ENCODE results near the gene TCF25. TPM values are rescaled to one million over a fixed set of nuclear protein-coding genes. Genes with fewer than 3 reads are reported as not detected.
"Not testable (repeated sequence)": the region's sequence is repeated elsewhere in the genome, so short reads cannot be mapped to it uniquely, and the experiment has no call there.

The TCF25 gene
- total RNA-seq, 1 donor from 2014 or later: 323 TPM

DNA sequence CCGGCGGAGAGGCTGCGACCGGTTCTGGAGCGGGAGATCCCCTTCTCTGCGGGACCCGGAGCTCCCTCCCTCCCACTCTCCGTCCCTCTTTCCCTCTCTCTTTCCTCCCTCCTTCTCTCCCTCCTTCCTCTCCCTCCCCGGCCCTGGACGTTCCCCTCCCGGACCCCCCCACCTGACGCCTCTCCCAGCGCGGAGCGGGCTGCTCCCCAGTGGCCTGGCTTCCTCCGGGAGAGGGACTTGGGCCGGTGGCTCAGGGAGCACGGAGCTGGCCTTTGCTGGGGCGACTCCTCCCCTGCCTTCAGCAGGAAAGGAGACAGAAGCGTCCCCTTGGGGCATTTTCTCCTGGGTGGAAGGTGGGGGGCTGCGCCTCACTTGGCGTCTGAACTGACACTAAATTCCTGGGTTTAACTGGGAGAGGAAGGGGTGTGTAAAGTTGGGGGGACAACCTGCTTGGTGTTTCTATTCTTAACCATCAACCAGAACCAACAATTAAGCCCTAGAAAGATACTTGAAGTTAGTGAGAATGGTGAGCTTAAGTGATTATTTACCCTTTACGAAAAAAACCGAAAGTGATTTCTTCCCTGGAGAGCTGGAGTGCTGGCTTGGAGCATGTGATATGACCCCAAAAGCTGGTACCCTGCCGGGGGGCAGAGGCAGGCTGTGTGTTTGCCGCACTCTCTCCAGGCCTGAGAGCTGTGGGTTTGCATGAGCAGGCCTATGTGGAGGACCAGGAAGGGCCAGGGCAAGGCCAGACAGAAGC lies 44.3 kb upstream of the TCF25 start:
- peaks cover 3% of the 10 kb centered on the region for H3K27me3 Mint-ChIP-seq (ENCODE audit: low read depth)
- peak overlapping the region; percentile 64 for H3K4me3 Mint-ChIP-seq
- TF ChIP-seq, protein P1, sequence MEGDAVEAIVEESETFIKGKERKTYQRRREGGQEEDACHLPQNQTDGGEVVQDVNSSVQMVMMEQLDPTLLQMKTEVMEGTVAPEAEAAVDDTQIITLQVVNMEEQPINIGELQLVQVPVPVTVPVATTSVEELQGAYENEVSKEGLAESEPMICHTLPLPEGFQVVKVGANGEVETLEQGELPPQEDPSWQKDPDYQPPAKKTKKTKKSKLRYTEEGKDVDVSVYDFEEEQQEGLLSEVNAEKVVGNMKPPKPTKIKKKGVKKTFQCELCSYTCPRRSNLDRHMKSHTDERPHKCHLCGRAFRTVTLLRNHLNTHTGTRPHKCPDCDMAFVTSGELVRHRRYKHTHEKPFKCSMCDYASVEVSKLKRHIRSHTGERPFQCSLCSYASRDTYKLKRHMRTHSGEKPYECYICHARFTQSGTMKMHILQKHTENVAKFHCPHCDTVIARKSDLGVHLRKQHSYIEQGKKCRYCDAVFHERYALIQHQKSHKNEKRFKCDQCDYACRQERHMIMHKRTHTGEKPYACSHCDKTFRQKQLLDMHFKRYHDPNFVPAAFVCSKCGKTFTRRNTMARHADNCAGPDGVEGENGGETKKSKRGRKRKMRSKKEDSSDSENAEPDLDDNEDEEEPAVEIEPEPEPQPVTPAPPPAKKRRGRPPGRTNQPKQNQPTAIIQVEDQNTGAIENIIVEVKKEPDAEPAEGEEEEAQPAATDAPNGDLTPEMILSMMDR (IDR thresholded peaks at IDR 0.05; ENCODE audit: unreplicated experiment): no peak
- no peaks in the 10 kb centered on the region for H3K9me3 Mint-ChIP-seq
- H3K4me1 Mint-ChIP-seq: peaks cover 10% of the 10 kb centered on the region
- no peak for DNase-seq (ENCODE audit: low spot score in 2 of 2, unreplicated experiment in 2 of 2)
- H3K36me3 Mint-ChIP-seq: no peaks in the 10 kb centered on the region
- peak overlapping the region; percentile 56 for H3K27ac Mint-ChIP-seq

DNA sequence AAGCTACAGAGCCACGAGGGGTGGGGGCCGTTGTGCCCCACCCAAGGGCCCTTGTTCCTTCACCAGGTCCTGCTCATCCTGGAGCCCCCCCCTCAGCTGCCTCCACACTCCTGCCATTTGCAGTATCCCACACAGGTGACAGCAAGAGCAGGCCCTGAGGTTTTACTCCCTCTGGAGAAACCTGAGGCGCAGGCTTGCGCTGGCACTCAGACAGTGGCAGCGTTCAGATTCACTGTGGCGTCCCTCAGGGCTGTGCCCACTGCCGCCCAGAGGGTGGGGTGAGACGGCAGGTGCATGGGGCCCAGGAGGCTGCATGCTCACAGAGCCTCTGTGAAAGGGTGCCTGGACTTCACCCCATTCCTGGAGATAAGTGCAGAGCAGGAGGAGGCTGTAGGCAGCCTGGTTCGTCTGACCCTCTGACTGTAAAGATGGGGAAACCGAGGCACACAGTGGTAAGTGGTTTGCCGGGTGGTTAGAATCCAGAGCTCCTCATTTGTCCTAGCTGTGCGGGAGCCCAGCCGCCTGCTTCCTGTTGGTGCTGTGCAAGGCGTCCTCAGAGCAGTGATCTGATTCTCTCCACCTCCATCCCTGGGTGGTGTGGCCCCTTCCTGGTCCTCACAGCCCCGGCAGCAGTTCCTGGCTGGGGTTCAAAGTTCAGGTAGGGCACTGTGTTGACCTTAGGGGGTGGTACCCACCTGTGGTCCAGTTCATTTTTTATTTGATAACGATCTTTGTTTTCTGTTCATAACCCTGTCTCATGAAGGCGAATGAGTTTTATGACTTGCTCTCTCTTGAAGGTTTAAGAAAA lies 43.6 kb upstream of the TCF25 start:
- Mint-ChIP-seq H3K4me3 (peak overlapping the region; percentile 64), H3K27ac (no peak overlapping the region), H3K4me1 (peaks cover 10% of the 10 kb centered on the region), H3K36me3 (no peaks in the 10 kb centered on the region), H3K27me3 (ENCODE audit: low read depth) (peaks cover 3% of the 10 kb centered on the region), H3K9me3 (no peaks in the 10 kb centered on the region)
- DNase-seq (ENCODE audit: low spot score in 2 of 2, unreplicated experiment in 2 of 2): no peak
- TF ChIP-seq, protein P1 (IDR thresholded peaks at IDR 0.05; ENCODE audit: unreplicated experiment): no peak

DNA sequence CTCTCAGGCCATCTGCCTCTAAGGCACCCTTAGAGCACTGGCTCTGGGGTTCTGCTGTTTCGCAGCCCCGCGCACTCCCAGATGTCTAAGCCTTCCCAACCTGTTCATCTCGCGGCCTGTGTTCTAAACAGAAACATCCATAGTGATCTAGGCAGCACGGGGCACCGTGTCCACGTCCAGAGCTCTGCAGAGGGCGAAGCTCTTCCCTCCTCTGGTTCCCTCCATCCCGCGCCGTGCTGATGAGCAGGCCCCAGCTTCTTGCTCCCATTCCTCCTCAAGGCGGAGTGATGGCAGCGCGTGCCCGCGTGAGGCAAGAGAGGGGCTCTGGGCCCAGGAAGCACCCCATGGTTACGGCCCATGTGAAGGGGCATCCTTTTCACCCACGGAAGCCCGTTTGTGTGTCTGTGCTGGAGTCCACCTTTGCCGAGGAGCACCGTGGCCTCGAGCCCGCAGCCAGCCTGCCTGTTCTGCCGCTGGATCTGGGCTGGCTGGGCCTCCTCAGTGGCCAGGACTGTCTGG lies 41.5 kb upstream of the TCF25 start:
- no peak for DNase-seq (ENCODE audit: low spot score in 2 of 2, unreplicated experiment in 2 of 2)
- TF ChIP-seq, protein P1 (IDR thresholded peaks at IDR 0.05; ENCODE audit: unreplicated experiment): no peak
- Mint-ChIP-seq H3K27me3 (ENCODE audit: low read depth) (peaks cover 3% of the 10 kb centered on the region), H3K36me3 (no peaks in the 10 kb centered on the region), H3K4me3 (no peak overlapping the region), H3K27ac (no peak overlapping the region), H3K4me1 (peaks cover 10% of the 10 kb centered on the region), H3K9me3 (no peaks in the 10 kb centered on the region)

DNA sequence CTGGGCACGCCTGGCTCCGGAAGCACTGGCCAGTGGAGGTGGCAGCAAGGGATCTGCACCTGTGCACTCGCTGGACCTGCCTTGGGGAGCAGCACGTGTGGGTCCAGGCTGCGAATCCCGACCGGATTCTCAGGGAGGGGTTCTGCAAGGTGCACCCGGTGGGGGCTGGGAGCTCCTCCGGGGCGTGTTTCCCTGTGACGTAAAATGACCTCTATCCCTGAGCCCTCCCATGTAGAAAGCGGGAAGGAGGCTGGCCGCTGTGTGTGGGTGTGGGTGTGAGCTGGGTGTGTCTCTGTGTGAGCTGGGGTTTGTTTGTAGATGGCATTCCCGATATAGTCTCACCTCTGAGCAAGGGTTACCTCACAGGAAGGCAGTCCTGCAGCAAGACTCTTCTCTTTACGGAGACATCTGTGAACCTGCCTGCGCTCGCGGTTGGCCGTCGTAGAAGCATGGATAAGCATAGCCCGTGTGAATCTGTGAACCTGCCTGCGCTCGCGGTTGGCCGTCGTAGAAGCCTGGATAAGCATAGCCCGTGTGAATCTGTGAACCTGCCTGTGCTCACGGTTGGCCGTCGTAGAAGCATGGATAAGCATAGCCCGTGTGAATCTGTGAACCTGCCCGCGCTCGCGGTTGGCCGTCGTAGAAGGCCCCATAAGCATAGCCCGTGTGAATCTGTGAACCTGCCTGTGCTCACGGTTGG lies 39.6 kb upstream of the TCF25 start:
- not testable (repeated sequence) for H3K27ac Mint-ChIP-seq; H3K9me3 Mint-ChIP-seq; H3K4me3 Mint-ChIP-seq; H3K36me3 Mint-ChIP-seq; H3K27me3 Mint-ChIP-seq (ENCODE audit: low read depth); H3K4me1 Mint-ChIP-seq; DNase-seq (ENCODE audit: low spot score in 2 of 2, unreplicated experiment in 2 of 2)

DNA sequence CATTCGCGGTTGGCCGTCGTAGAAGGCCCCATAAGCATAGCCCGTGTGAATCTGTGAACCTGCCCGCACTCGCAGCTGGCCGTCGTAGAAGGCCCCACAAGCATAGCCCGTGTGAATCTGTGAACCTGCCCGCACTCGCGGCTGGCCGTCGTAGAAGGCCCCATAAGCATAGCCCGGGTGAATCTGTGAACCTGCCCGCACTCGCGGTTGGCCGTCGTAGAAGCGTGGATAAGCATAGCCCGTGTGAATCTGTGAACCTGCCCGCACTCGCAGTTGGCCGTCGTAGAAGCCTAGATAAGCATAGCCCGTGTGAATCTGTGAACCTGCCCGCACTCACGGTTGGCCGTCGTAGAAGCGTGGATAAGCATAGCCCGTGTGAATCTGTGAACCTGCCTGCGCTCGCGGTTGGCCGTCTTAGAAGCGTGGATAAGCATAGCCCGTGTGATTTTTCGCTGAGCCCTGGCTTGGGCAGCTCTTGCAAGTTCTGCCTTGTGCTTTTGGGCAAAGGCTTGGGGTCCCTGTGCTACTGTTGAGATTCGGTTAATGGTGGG lies 38.5 kb upstream of the TCF25 start:
- not testable (repeated sequence) for DNase-seq (ENCODE audit: low spot score in 2 of 2, unreplicated experiment in 2 of 2); H3K9me3 Mint-ChIP-seq; H3K4me1 Mint-ChIP-seq; H3K36me3 Mint-ChIP-seq; H3K27me3 Mint-ChIP-seq (ENCODE audit: low read depth); H3K4me3 Mint-ChIP-seq; H3K27ac Mint-ChIP-seq

DNA sequence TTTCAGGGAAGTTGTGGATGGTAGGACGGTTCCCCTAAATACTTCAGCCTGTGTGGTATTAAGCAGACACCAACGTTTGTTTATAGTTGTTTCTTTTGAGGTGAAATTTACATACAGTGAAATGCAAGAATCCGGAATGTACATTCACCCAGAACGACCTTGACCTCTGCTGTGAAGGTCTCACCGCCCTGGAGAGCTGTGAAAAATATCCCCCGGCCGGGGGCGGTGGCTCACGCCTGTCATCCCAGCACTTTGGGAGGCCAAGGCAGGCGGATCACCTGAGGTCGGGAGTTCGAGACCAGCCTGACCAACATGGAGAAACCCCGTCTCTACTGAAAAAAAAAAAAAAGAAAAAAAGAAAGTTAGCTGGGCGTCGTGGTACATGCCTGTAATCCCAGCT lies 36.9 kb upstream of the TCF25 start:
- not testable (repeated sequence) for H3K4me1 Mint-ChIP-seq; H3K27ac Mint-ChIP-seq; H3K4me3 Mint-ChIP-seq; H3K36me3 Mint-ChIP-seq; DNase-seq (ENCODE audit: low spot score in 2 of 2, unreplicated experiment in 2 of 2); H3K9me3 Mint-ChIP-seq; H3K27me3 Mint-ChIP-seq (ENCODE audit: low read depth)

All from mesothelial cell of epicardium (in vitro differentiated cells).